HCEC 1CT (cell line): ENCODE data around the gene ADORA1.

Experiments used
- DNase-seq: peaks from one replicate; pipeline ENCODE4 v3.0.0-alpha.2; 2017

Gene ADORA1

GRCh38 chr1:203161175-203161574, 33.6 kb downstream of the ADORA1 start:
- no peak for DNase-seq

GRCh38 chr1:203161703-203162102, 34.2 kb downstream of the ADORA1 start:
- DNase-seq: no peak

GRCh38 chr1:203162403-203162802, 34.9 kb downstream of the ADORA1 start:
- DNase-seq: no peak

- DNase-seq: peak; percentile 7
These were observed 36.5 kb downstream of the ADORA1 start for GRCh38 chr1:203163891-203164635.

- DNase-seq: no peak
These were observed 37.7 kb downstream of the ADORA1 start for GRCh38 chr1:203165101-203165799.

- no peak for DNase-seq
These were observed 38.3 kb downstream of the ADORA1 start for GRCh38 chr1:203165800-203166161.

GRCh38 chr1:203166192-203166940, 38.8 kb downstream of the ADORA1 start:
- no peak for DNase-seq

- no peak for DNase-seq
These were observed 39.7 kb downstream of the ADORA1 start for GRCh38 chr1:203167026-203167912.

- no peak for DNase-seq
These were observed 40.3 kb downstream of the ADORA1 start for GRCh38 chr1:203167913-203168200.

- DNase-seq: no peak
These were observed 40.8 kb downstream of the ADORA1 start for GRCh38 chr1:203168256-203168786.

GRCh38 chr1:203168991-203169390, 41.5 kb downstream of the ADORA1 start:
- no peak for DNase-seq

GRCh38 chr1:203169770-203170520, 42.4 kb downstream of the ADORA1 start:
- DNase-seq: no peak

GRCh38 chr1:203170625-203171330, 43.3 kb downstream of the ADORA1 start:
- DNase-seq: no peak

- no peak for DNase-seq
These were observed 44.0 kb downstream of the ADORA1 start for GRCh38 chr1:203171341-203172183.

GRCh38 chr1:203172184-203173010, 44.9 kb downstream of the ADORA1 start:
- peak; percentile 36 for DNase-seq

GRCh38 chr1:203173011-203173555, 45.6 kb downstream of the ADORA1 start:
- DNase-seq: no peak

GRCh38 chr1:203173566-203173965, 46.0 kb downstream of the ADORA1 start:
- DNase-seq: no peak

- DNase-seq: no peak
These were observed 46.9 kb downstream of the ADORA1 start for GRCh38 chr1:203174324-203174985.
